BJ (cell line): ENCODE data around the gene ETS1. TPM values are rescaled to one million over a fixed set of nuclear protein-coding genes. Genes with fewer than 3 reads are reported as not detected.
A peak's percentile ranks its signal among the peaks of the same experiment; 100 is the strongest.

Source experiments
- CTCF ChIA-PET: fragments of 350-600 bp; formaldehyde crosslinking; extraction: SDS; loops from one replicate; lab custom pipeline; 2021; ENCODE audit warnings: antibody characterized with exemption, inconsistent platforms; lab: Yijun Ruan, JAX
- POLR2A ChIA-PET: fragments of 300-600 bp; sonication (Branson Sonifier 250); formaldehyde crosslinking; extraction: SDS; loops from one replicate; lab custom pipeline; 2021; ENCODE audit warnings: antibody characterized with exemption; lab: Charles Lee
- DNase-seq: peaks from one replicate; pipeline ENCODE4 v3.0.0-alpha.2; 2011; ENCODE audit warnings: low read depth
- H3K27me3 ChIP-seq: 2 replicates; pipeline ENCODE4 v1.6.0; 2011; ENCODE audit warnings: low read length; ENCODE audit not compliant: control insufficient read depth, insufficient read depth
- H3K36me3 ChIP-seq: 2 replicates; pipeline ENCODE4 v1.5.1; 2011; ENCODE audit warnings: low read length; ENCODE audit not compliant: control insufficient read depth, insufficient read depth
- H3K4me3 ChIP-seq: 2 replicates; pipeline ENCODE4 v1.5.1; 2011; ENCODE audit warnings: low read depth, mild to moderate bottlenecking, control low read depth, low read length
- CTCF ChIP-seq: IDR thresholded peaks from 2 replicates; pipeline ENCODE4 v1.5.1; 2011; ENCODE audit warnings: low read depth, mild to moderate bottlenecking, control low read depth, inconsistent platforms, low read length, moderate library complexity; ENCODE audit not compliant: insufficient read depth
- polyA plus RNA-seq: library from polyadenylated mRNA; depleted of rRNA; stranded (reverse); fragments of >200 nt; gene quantifications from 2 replicates; pipeline ENCODE4 v1.2.3, GENCODE V29; 2011

ETS1 gene
- polyA plus RNA-seq, 1 experiment = 38.5 TPM

GRCh38 chr11:128500493-128500892, 86.9 kb downstream of the ETS1 start:
- no peak for DNase-seq
- Histone ChIP-seq H3K27me3 (no peaks in the 10 kb centered on the region), H3K36me3 (no peaks in the 10 kb centered on the region), H3K4me3 (no peak overlapping the region)
- TF ChIP-seq CTCF = no peak
- ChIA-PET POLR2A (interaction anchor here (1.3 kb wide), 1 partner anchor 27 kb away, joined by 5 read pairs; no protein-coding TSS in a partner anchor), CTCF (interaction anchor here (1.0 to 1.6 kb wide), 2 partner anchors 20 to 80 kb away, joined by 3 to 6 read pairs; no protein-coding TSS in a partner anchor)

GRCh38 chr11:128499613-128500253, 87.6 kb downstream of the ETS1 start:
- Histone ChIP-seq H3K36me3 (no peaks in the 10 kb centered on the region), H3K4me3 (no peak overlapping the region), H3K27me3 (no peaks in the 10 kb centered on the region)
- TF ChIP-seq CTCF = no peak
- no peak for DNase-seq
- CTCF ChIA-PET = interaction anchor here (1.0 to 1.6 kb wide), 2 partner anchors 20 to 80 kb away, joined by 3 to 6 read pairs; no protein-coding TSS in a partner anchor
- POLR2A ChIA-PET = interaction anchor here (0.6 to 1.3 kb wide), 2 partner anchors 26 to 295 kb away, joined by 5 to 12 read pairs; no protein-coding TSS in a partner anchor

GRCh38 chr11:128498721-128499245, 88.6 kb downstream of the ETS1 start:
- ChIA-PET POLR2A (no interaction called here), CTCF (interaction anchor here (1.3 kb wide), 1 partner anchor 175 kb away, joined by 3 read pairs; no protein-coding TSS in a partner anchor)
- no peak for TF ChIP-seq CTCF
- Histone ChIP-seq H3K36me3 (no peaks in the 10 kb centered on the region), H3K27me3 (no peaks in the 10 kb centered on the region), H3K4me3 (no peak overlapping the region)
- no peak for DNase-seq

GRCh38 chr11:128497776-128498095, 89.6 kb downstream of the ETS1 start:
- ChIA-PET CTCF (interaction anchor here (0.8 to 2.0 kb wide), 7 partner anchors 19 to 364 kb away, joined by 3 to 7 read pairs (median 3); no protein-coding TSS in a partner anchor), POLR2A (interaction anchor here (0.6 to 1.2 kb wide), 2 partner anchors 40 to 88 kb away, joined by 4 read pairs; no protein-coding TSS in a partner anchor)
- no peak for DNase-seq
- no peak for TF ChIP-seq CTCF
- no peaks in the 10 kb centered on the region for H3K27me3 ChIP-seq
- no peaks in the 10 kb centered on the region for H3K36me3 ChIP-seq
- H3K4me3 ChIP-seq = no peak overlapping the region

GRCh38 chr11:128497061-128497775, 90.1 kb downstream of the ETS1 start:
- peak; percentile 98 for DNase-seq
- Histone ChIP-seq H3K4me3 (no peak overlapping the region), H3K36me3 (no peaks in the 10 kb centered on the region), H3K27me3 (no peaks in the 10 kb centered on the region)
- ChIA-PET CTCF (interaction anchor here (0.8 to 2.0 kb wide), 7 partner anchors 20 to 364 kb away, joined by 3 to 7 read pairs (median 3); no protein-coding TSS in a partner anchor), POLR2A (interaction anchor here (0.6 to 1.2 kb wide), 3 partner anchors 39 to 96 kb away, joined by 4 to 5 read pairs (median 4); no protein-coding TSS in a partner anchor)
- no peak for TF ChIP-seq CTCF
